HG03175 (cell line): ENCODE measurements around the gene ZNF700.
"Not testable (repeated sequence)": the region's sequence is repeated elsewhere in the genome, so short reads cannot be mapped to it uniquely, and the experiment has no call there.

Experiments used
- ATAC-seq: cut with Tn5 transposase; IDR thresholded peaks from one replicate; pipeline ENCODE4 v1.9.1; 2021; ENCODE audit warnings: mild to moderate bottlenecking, moderate library complexity; ENCODE audit not compliant: unreplicated experiment

The ZNF700 gene

GRCh38 chr19:11986754-11987153 is 61.8 kb downstream of the ZNF700 start:
- no peak for ATAC-seq

GRCh38 chr19:11987405-11988281 is 62.7 kb downstream of the ZNF700 start:
- ATAC-seq: peak; percentile 82

GRCh38 chr19:11989112-11989456 is 64.2 kb downstream of the ZNF700 start:
- no peak for ATAC-seq

- ATAC-seq: not testable (repeated sequence)
These were observed 67.0 kb downstream of the ZNF700 start for GRCh38 chr19:11991921-11992320.

GRCh38 chr19:11995174-11995573 is 70.3 kb downstream of the ZNF700 start:
- no peak for ATAC-seq
